Measurements from ENCODE around the gene KIF4A.

KIF4A gene

GRCh38 chrX:70453024-70453618 is 163.2 kb downstream of the KIF4A start:
- TF ChIP-seq CTCF (conservative IDR thresholded peaks at IDR 0.05; ENCODE audit: low read depth, low read length), result no peak
- no peak for DNase-seq (ENCODE audit: low read depth)
- no peak overlapping the region for H3K4me3 ChIP-seq (ENCODE audit: low read length)

- DNase-seq (ENCODE audit: low read depth), result no peak
- H3K4me3 ChIP-seq (ENCODE audit: low read length), result peak overlapping the region; percentile 60
- peak; percentile 92 for TF ChIP-seq CTCF (conservative IDR thresholded peaks at IDR 0.05; ENCODE audit: low read depth, low read length)
Measured at GRCh38 chrX:70454441-70455365, 164.8 kb downstream of the KIF4A start.

- no peak for DNase-seq (ENCODE audit: low read depth)
- peak overlapping the region; percentile 60 for H3K4me3 ChIP-seq (ENCODE audit: low read length)
- no peak for TF ChIP-seq CTCF (conservative IDR thresholded peaks at IDR 0.05; ENCODE audit: low read depth, low read length)
Measured at GRCh38 chrX:70455366-70456202, 165.7 kb downstream of the KIF4A start.

- peak overlapping the region; percentile 60 for H3K4me3 ChIP-seq (ENCODE audit: low read length)
- no peak for TF ChIP-seq CTCF (conservative IDR thresholded peaks at IDR 0.05; ENCODE audit: low read depth, low read length)
- DNase-seq (ENCODE audit: low read depth), result no peak
Measured at GRCh38 chrX:70456256-70456655, 166.4 kb downstream of the KIF4A start.

GRCh38 chrX:70461026-70461425 is 171.1 kb downstream of the KIF4A start:
- no peak for TF ChIP-seq CTCF (conservative IDR thresholded peaks at IDR 0.05; ENCODE audit: low read depth, low read length)
- no peak for DNase-seq (ENCODE audit: low read depth)
- H3K4me3 ChIP-seq (ENCODE audit: low read length), result no peak overlapping the region

- DNase-seq (ENCODE audit: low read depth), result no peak
- TF ChIP-seq CTCF (conservative IDR thresholded peaks at IDR 0.05; ENCODE audit: low read depth, low read length), result no peak
Measured at GRCh38 chrX:70464051-70464450, 174.1 kb downstream of the KIF4A start.

More at GRCh38 chrX:70464051-70464450, 174.1 kb downstream of the KIF4A start:
- no peak overlapping the region for H3K4me3 ChIP-seq (ENCODE audit: low read length)

Data from retinal pigment epithelial cell (primary cell).